Measurements from ENCODE around the gene NKD2.

NKD2 gene

GRCh38 chr5:1002271-1002546, 6.4 kb upstream of the NKD2 start:
- Histone ChIP-seq H3K4me1 (ENCODE audit: low read depth, poor library complexity, severe bottlenecking) (peaks cover 53% of the 10 kb centered on the region), H3K4me2 (no peak overlapping the region), H3K27me3 (ENCODE audit: insufficient read depth, low read depth) (no peaks in the 10 kb centered on the region), H4K20me1 (ENCODE audit: insufficient read depth) (no peaks in the 10 kb centered on the region), H2AFZ (ENCODE audit: low read depth) (no peak overlapping the region), H3K79me2 (ENCODE audit: insufficient read depth, low read depth) (no peaks in the 10 kb centered on the region), H3K27ac (no peak overlapping the region), H3K9ac (no peak overlapping the region), H3K36me3 (ENCODE audit: insufficient read depth) (no peaks in the 10 kb centered on the region), H3K4me3 (IDR thresholded peaks at IDR 0.05; ENCODE audit: insufficient read depth, low read depth, low read length) (no peak overlapping the region)
- TF ChIP-seq CTCF (conservative IDR thresholded peaks at IDR 0.05; ENCODE audit: low read depth, low read length) = no peak

- H2AFZ ChIP-seq (ENCODE audit: low read depth) = no peak overlapping the region
- no peak overlapping the region for H3K27ac ChIP-seq
- H3K9ac ChIP-seq = no peak overlapping the region
- TF ChIP-seq CTCF (conservative IDR thresholded peaks at IDR 0.05; ENCODE audit: low read depth, low read length) = no peak
- no peaks in the 10 kb centered on the region for H3K79me2 ChIP-seq (ENCODE audit: insufficient read depth, low read depth)
- H3K4me1 ChIP-seq (ENCODE audit: low read depth, poor library complexity, severe bottlenecking) = peaks cover 54% of the 10 kb centered on the region
- H3K36me3 ChIP-seq (ENCODE audit: insufficient read depth) = no peaks in the 10 kb centered on the region
- H3K27me3 ChIP-seq (ENCODE audit: insufficient read depth, low read depth) = no peaks in the 10 kb centered on the region
- no peaks in the 10 kb centered on the region for H4K20me1 ChIP-seq (ENCODE audit: insufficient read depth)
- peak overlapping the region; percentile 90; the same call in 1 of the 2 replicates for H3K4me2 ChIP-seq
- no peak overlapping the region for H3K4me3 ChIP-seq (IDR thresholded peaks at IDR 0.05; ENCODE audit: insufficient read depth, low read depth, low read length)
Observed at GRCh38 chr5:1002836-1003235, 5.8 kb upstream of the NKD2 start.

- H3K27ac ChIP-seq = no peak overlapping the region
- H3K9ac ChIP-seq = no peak overlapping the region
- H3K27me3 ChIP-seq (ENCODE audit: insufficient read depth, low read depth) = no peaks in the 10 kb centered on the region
- peak overlapping the region; percentile 90 for H3K4me2 ChIP-seq
- H4K20me1 ChIP-seq (ENCODE audit: insufficient read depth) = no peaks in the 10 kb centered on the region
- no peak overlapping the region for H2AFZ ChIP-seq (ENCODE audit: low read depth)
- peaks cover 59% of the 10 kb centered on the region for H3K4me1 ChIP-seq (ENCODE audit: low read depth, poor library complexity, severe bottlenecking)
- no peaks in the 10 kb centered on the region for H3K36me3 ChIP-seq (ENCODE audit: insufficient read depth)
- no peak for TF ChIP-seq CTCF (conservative IDR thresholded peaks at IDR 0.05; ENCODE audit: low read depth, low read length)
- no peaks in the 10 kb centered on the region for H3K79me2 ChIP-seq (ENCODE audit: insufficient read depth, low read depth)
- no peak overlapping the region for H3K4me3 ChIP-seq (IDR thresholded peaks at IDR 0.05; ENCODE audit: insufficient read depth, low read depth, low read length)
Observed at GRCh38 chr5:1003296-1003937, 5.2 kb upstream of the NKD2 start.

- no peaks in the 10 kb centered on the region for H3K27me3 ChIP-seq (ENCODE audit: insufficient read depth, low read depth)
Observed at GRCh38 chr5:1004461-1005248, 3.9 kb upstream of the NKD2 start.

More at GRCh38 chr5:1004461-1005248, 3.9 kb upstream of the NKD2 start:
- peak; percentile 63 for TF ChIP-seq CTCF (conservative IDR thresholded peaks at IDR 0.05; ENCODE audit: low read depth, low read length)
- H3K36me3 ChIP-seq (ENCODE audit: insufficient read depth) = no peaks in the 10 kb centered on the region
- H2AFZ ChIP-seq (ENCODE audit: low read depth) = peak overlapping the region; percentile 55
- H3K27ac ChIP-seq = peak overlapping the region; percentile 61
- peak overlapping the region; percentile 69 for H3K9ac ChIP-seq
- H3K4me3 ChIP-seq (IDR thresholded peaks at IDR 0.05; ENCODE audit: insufficient read depth, low read depth, low read length) = no peak overlapping the region
- H4K20me1 ChIP-seq (ENCODE audit: insufficient read depth) = no peaks in the 10 kb centered on the region
- peaks cover 6% of the 10 kb centered on the region for H3K79me2 ChIP-seq (ENCODE audit: insufficient read depth, low read depth)
- H3K4me2 ChIP-seq = peak overlapping the region; percentile 90
- H3K4me1 ChIP-seq (ENCODE audit: low read depth, poor library complexity, severe bottlenecking) = peaks cover 60% of the 10 kb centered on the region

All from KMS-11 (cell line).